ENCODE results near the gene ZNF865.

DNA sequence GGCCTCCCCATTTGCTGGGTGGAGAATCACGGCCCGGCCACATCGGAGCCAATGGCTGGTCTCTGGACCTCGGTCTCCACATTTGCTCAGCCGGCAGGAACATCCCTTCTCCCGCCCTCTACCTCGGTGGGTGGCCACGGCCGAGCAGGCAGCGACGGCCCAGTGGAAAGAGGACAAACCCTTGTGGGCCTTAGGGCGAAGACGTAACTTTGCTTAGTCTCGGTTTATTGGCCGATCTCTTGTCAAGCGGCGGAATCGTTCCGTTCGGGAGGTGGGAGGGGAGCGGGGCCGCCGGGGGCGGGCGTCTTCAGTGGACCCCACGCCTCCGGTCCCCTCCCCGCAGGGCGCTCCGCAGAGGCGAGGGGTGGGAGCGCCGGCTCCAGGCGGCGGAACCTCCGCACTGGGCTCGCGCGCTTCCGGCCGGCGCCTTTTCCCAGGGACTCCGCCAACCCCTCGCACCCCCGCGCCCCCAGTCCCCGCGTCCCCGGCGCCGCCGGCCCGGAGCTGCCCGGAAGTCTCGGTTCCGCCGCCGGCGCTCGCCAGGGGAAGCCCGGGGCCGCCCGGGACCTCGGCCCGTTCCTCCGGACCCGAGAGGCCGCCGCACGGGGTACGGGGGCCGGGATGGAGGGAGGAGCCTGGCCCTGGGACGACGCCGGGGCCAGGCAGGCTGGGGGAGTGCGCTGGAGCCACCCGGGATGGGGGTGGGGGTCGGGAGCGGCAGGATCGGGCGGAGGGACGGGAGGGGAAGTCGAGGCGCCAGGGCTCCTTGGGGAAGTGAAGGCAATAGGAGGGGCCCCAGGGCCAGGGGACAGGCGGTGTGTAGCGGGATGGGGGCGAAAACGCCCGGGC lies 35.4 kb downstream of the ZNF865 start, which contains the start of gene ZNF580:
- TF ChIP-seq GATA2 (IDR thresholded peaks at IDR 0.05; ENCODE audit: low read depth, low read length), result no peak
- no peak for TF ChIP-seq GATA3 (IDR thresholded peaks at IDR 0.05; ENCODE audit: low read depth, low read length)
